Prostate gland (tissue), 2 donors: ENCODE data around the gene TMPRSS6. TPM values are rescaled to one million over a fixed set of nuclear protein-coding genes. Genes with fewer than 3 reads are reported as not detected.

ENCODE experiments used
- DNase-seq: peaks from one replicate; pipeline ENCODE4 v3.0.0-alpha.2; 2019; ENCODE audit warnings: low spot score
- H3K27ac ChIP-seq, 2 donors: fragments of 200-600 bp; sonication (generic); 2 replicates each; pipeline ENCODE4 v1.5.1; 2017 to 2019
- H3K27me3 ChIP-seq: fragments of 200-600 bp; sonication (generic); replicated peaks from 2 replicates; pipeline ENCODE4 v1.5.1; 2019; ENCODE audit not compliant: insufficient read depth
- H3K36me3 ChIP-seq, 2 donors: fragments of 200-600 bp; sonication (generic); 1 replicate in 1 of 2; 2 replicates in 1 of 2; pipeline versions ENCODE4 v1.5.1 to v1.8.1; 2017 to 2019
- H3K4me1 ChIP-seq: fragments of 200-600 bp; sonication (generic); replicated peaks from 2 replicates; pipeline ENCODE4 v1.5.1; 2019
- H3K4me3 ChIP-seq, 2 donors: fragments of 200-600 bp; sonication (generic); 2 replicates each; pipeline ENCODE4 v1.5.1; 2017 to 2019
- H3K9me3 ChIP-seq: fragments of 200-600 bp; sonication (generic); 2 replicates; pipeline ENCODE4 v1.5.1; 2017
- POLR2A ChIP-seq: fragments of 450-650 bp; IDR thresholded peaks from one replicate; pipeline ENCODE4 v1.6.1; 2016; ENCODE audit warnings: antibody characterized with exemption, mild to moderate bottlenecking
- POLR2AphosphoS5 ChIP-seq: sonication (generic); formaldehyde crosslinking; IDR thresholded peaks from one replicate; pipeline ENCODE4 v1.6.1; 2017; ENCODE audit warnings: antibody characterized with exemption
- WGBS: methylation state at CpG from one replicate; pipeline ENCODE4 v1.1.5; 2018; 5-methylcytosine and 5-hydroxymethylcytosine counted together
- intact Hi-C: fragments of 100-400 bp; cut with DNase I; formaldehyde crosslinking; loops from one replicate; pipeline ENCODE4 v1.14.2; 2022
- total RNA-seq, 2 donors: library from RNA; depleted of rRNA; stranded (reverse); fragments of >200 nt; gene quantifications; one replicate each; pipeline ENCODE4 v1.1.0, GENCODE V29; 2016
- TF ChIP-seq, protein P1 (sequence below), 4 experiments: fragments of 200-600 bp in 2 of 4; fragments of 450-650 bp in 2 of 4; sonication (generic) in 2 of 4; IDR thresholded peaks; 1 replicate in 3 of 4; 2 replicates in 1 of 4; pipeline ENCODE4 v1.5.1; 2016 to 2019; ENCODE audit warnings: antibody characterized with exemption in 4 of 4, mild to moderate bottlenecking in 2 of 4, moderate library complexity in 2 of 4

The TMPRSS6 gene
- total RNA-seq, 2 donors from 2014 or later: 0.45 TPM; not detected in 1

GRCh38 chr22:37148742-37149665, 39.5 kb upstream of the TMPRSS6 start:
- H3K27me3 ChIP-seq: no peaks in the 10 kb centered on the region
- H3K27ac ChIP-seq: no peak overlapping the region
- intact Hi-C loops: no loop called here

GRCh38 chr22:37148031-37148651, 38.6 kb upstream of the TMPRSS6 start:
- Histone ChIP-seq H3K4me1 (no peaks in the 10 kb centered on the region), H3K27ac (no peak overlapping the region), H3K4me3 (no peak overlapping the region), H3K27me3 (no peaks in the 10 kb centered on the region), H3K36me3 (no peaks in the 10 kb centered on the region), H3K9me3 (no peaks in the 10 kb centered on the region)
- no peak for TF ChIP-seq POLR2A
- TF ChIP-seq, protein P1, sequence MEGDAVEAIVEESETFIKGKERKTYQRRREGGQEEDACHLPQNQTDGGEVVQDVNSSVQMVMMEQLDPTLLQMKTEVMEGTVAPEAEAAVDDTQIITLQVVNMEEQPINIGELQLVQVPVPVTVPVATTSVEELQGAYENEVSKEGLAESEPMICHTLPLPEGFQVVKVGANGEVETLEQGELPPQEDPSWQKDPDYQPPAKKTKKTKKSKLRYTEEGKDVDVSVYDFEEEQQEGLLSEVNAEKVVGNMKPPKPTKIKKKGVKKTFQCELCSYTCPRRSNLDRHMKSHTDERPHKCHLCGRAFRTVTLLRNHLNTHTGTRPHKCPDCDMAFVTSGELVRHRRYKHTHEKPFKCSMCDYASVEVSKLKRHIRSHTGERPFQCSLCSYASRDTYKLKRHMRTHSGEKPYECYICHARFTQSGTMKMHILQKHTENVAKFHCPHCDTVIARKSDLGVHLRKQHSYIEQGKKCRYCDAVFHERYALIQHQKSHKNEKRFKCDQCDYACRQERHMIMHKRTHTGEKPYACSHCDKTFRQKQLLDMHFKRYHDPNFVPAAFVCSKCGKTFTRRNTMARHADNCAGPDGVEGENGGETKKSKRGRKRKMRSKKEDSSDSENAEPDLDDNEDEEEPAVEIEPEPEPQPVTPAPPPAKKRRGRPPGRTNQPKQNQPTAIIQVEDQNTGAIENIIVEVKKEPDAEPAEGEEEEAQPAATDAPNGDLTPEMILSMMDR (IDR thresholded peaks at IDR 0.05): no peak
- no peak for TF ChIP-seq POLR2AphosphoS5
- WGBS: 88% methylated on average over 14 of the region's 17 CpGs
- intact Hi-C loops: no loop called here
- DNase-seq: no peak

More at GRCh38 chr22:37148742-37149665, 39.5 kb upstream of the TMPRSS6 start:
- H3K4me3 ChIP-seq: no peak overlapping the region
- TF ChIP-seq, protein P1 (IDR thresholded peaks at IDR 0.05): no peak
- no peak for TF ChIP-seq POLR2AphosphoS5
- no peak for TF ChIP-seq POLR2A
- no peaks in the 10 kb centered on the region for H3K4me1 ChIP-seq
- 92% methylated on average over 17 of the region's 17 CpGs for WGBS
- DNase-seq: no peak
- H3K36me3 ChIP-seq: no peaks in the 10 kb centered on the region
- H3K9me3 ChIP-seq: no peaks in the 10 kb centered on the region

DNA sequence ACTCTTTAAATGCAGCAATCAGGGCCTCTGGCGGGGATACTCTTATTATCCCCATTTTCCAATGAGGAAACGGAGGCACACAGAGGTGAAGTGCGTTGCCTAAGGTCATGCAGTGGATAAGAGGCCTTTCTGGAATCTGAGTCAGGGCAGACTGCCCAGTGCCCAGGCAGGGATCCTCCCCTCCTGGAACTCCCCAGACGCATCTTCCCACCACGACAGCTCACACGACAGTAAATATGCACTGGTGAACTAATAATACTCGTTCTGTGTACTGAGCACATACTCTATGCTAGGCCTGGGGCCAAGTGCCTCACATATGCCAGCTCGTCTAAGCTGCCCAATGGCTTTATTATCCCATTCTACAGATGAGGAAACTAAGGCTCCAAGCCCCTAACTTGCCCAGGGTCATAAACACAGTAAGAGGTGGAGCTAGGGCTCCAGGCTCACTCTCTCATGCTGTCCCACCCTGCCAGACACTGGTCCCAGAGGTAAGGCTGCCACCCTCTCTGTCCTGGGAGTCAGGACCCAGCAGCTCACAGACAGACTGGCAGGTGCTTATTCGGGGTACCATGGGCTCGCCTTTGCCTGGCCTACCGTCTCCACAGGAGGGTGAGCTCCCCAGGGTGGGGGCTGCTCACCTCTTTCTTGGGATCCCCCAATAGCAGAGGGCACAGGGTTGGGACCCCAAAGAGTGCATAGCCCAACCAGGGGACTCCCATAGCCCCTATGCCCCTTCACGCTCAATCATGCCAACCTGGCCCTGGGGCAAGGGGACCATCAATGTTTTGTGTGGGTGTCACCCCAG, 37.9 kb upstream of the TMPRSS6 start:
- intact Hi-C loops: no loop called here
- Histone ChIP-seq H3K36me3 (no peaks in the 10 kb centered on the region), H3K4me1 (no peaks in the 10 kb centered on the region), H3K27ac (no peak overlapping the region), H3K4me3 (no peak overlapping the region), H3K9me3 (no peaks in the 10 kb centered on the region), H3K27me3 (peaks cover under 1% of the 10 kb centered on the region)
- DNase-seq: no peak
- 71% methylated on average over 12 of the region's 12 CpGs for WGBS
- peak; percentile 36 for TF ChIP-seq POLR2AphosphoS5
- TF ChIP-seq, protein P1 (IDR thresholded peaks at IDR 0.05): no peak
- TF ChIP-seq POLR2A: no peak

DNA sequence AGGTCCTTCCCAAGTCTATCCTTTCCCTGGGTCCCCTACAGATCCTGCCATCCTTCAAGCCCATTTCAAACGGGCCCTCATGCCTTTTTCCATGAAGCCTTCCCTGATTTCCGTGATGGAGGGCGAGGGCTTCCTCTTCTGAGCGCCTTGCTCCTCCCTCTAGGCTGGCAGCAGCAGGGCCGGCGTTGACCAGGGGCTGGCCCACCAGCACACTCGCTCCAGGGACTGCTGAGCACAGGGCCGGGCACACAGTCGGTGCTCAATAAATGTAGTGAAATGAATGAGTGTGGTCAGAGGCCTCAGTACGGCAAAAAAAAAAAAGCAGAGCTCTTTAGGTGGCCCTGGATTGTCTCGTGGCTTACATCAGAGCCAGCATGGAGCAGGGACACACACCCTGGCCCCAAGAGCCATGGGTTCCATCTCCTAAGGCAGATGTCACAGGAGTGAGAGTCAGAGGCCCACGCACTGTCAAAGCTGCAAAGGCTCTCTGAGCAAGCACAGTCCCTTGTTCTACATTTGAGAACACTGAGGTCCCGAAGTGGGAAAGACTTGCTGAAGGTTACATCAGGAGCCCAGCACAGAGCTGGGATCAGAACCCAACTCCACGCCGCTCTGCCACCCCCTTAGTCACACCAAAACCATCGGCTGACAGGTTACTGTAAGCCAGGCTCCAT, 37.1 kb upstream of the TMPRSS6 start:
- Histone ChIP-seq H3K4me3 (no peak overlapping the region), H3K4me1 (no peaks in the 10 kb centered on the region), H3K36me3 (no peaks in the 10 kb centered on the region), H3K27ac (no peak overlapping the region), H3K9me3 (no peaks in the 10 kb centered on the region), H3K27me3 (peaks cover 2% of the 10 kb centered on the region)
- TF ChIP-seq, protein P1 (IDR thresholded peaks at IDR 0.05): no peak
- TF ChIP-seq POLR2AphosphoS5: no peak
- no peak for TF ChIP-seq POLR2A
- intact Hi-C loops: no loop called here
- no peak for DNase-seq
- WGBS: 82% methylated on average over 16 of the region's 16 CpGs
